Colonic mucosa (tissue), 4 donors: ENCODE measurements around the gene ANKRD29. TPM values are rescaled to one million over a fixed set of nuclear protein-coding genes. Genes with fewer than 3 reads are reported as not detected.

Experiments used
- DNase-seq: peaks from one replicate; pipeline ENCODE4 v3.0.0-alpha.2; 2020
- H3K27ac ChIP-seq: fragments of 200-600 bp; one replicate; pipeline ENCODE4 v1.8.0; 2021
- H3K27me3 ChIP-seq: fragments of 200-600 bp; one replicate; pipeline ENCODE4 v1.8.0; 2021
- H3K36me3 ChIP-seq: fragments of 200-600 bp; one replicate; pipeline ENCODE4 v1.8.0; 2021
- H3K4me1 ChIP-seq: fragments of 200-600 bp; one replicate; pipeline ENCODE4 v1.8.0; 2021; ENCODE audit warnings: mild to moderate bottlenecking
- H3K4me3 ChIP-seq: fragments of 200-600 bp; one replicate; pipeline ENCODE4 v1.8.0; 2021
- H3K9ac ChIP-seq, 2 donors: one replicate each; pipeline ENCODE4 v1.7.0; 2013; ENCODE audit warnings: control low read depth in 2 of 2, low read depth in 2 of 2, low read length in 2 of 2
- H3K9me3 ChIP-seq: fragments of 200-600 bp; one replicate; pipeline ENCODE4 v1.8.0; 2021
- intact Hi-C: fragments of 100-400 bp; cut with DNase I; formaldehyde crosslinking; loops from one replicate; pipeline ENCODE4 v1.14.1; 2022
- total RNA-seq, 2 donors: library from RNA; stranded (reverse); fragmentation: NEBNext Ultra II Directional in 1 of 2; extraction: Animal tissue kit (Norgen Biotek cat#: 25700) in 1 of 2; gene quantifications; one replicate each; pipeline ENCODE4 v1.2.1, GENCODE V29; 2021
- TF ChIP-seq, protein P1 (sequence below): fragments of 200-600 bp; IDR thresholded peaks from one replicate; pipeline ENCODE4 v1.8.0; 2022; ENCODE audit warnings: antibody characterized with exemption, mild to moderate bottlenecking
- donor health status: healthy.
- donor health status: DM: no; HTN: no; CAD: no.
- donor health status: DM: no; HTN: no; CAD: no.

ANKRD29 gene
- total RNA-seq, 2 donors from 2014 or later: 1.0 to 1.1 TPM

GRCh38 chr18:23683155-23683554 lies 20.4 kb upstream of the ANKRD29 start:
- TF ChIP-seq, protein P1, sequence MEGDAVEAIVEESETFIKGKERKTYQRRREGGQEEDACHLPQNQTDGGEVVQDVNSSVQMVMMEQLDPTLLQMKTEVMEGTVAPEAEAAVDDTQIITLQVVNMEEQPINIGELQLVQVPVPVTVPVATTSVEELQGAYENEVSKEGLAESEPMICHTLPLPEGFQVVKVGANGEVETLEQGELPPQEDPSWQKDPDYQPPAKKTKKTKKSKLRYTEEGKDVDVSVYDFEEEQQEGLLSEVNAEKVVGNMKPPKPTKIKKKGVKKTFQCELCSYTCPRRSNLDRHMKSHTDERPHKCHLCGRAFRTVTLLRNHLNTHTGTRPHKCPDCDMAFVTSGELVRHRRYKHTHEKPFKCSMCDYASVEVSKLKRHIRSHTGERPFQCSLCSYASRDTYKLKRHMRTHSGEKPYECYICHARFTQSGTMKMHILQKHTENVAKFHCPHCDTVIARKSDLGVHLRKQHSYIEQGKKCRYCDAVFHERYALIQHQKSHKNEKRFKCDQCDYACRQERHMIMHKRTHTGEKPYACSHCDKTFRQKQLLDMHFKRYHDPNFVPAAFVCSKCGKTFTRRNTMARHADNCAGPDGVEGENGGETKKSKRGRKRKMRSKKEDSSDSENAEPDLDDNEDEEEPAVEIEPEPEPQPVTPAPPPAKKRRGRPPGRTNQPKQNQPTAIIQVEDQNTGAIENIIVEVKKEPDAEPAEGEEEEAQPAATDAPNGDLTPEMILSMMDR: no peak
- H3K27me3 ChIP-seq: peaks cover 3% of the 10 kb centered on the region
- H3K4me1 ChIP-seq: no peaks in the 10 kb centered on the region
- intact Hi-C loops: no loop called here
- no peak overlapping the region for H3K9ac ChIP-seq
- no peaks in the 10 kb centered on the region for H3K36me3 ChIP-seq
- DNase-seq: no peak
- no peak overlapping the region for H3K27ac ChIP-seq
- H3K4me3 ChIP-seq: no peak overlapping the region
- H3K9me3 ChIP-seq: no peaks in the 10 kb centered on the region

DNA sequence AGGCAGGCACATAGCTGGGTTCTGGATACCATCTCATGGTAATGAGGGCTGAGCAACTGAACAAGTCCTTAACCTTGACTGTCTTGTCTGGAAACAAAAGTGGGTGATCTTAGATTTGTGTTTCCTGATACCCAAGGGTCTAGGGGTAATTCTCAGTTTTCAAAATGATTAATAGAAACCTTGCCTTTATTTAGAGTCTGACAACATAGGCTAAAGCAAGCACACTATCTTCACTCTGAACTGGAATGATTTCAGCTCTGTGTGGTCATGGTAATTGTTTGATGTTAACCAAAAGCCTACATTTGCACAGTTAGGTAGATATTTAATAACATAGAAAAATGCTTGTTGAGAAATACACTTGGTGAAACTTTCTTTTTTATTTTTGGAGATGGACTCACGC lies 19.8 kb upstream of the ANKRD29 start:
- Histone ChIP-seq H3K36me3 (no peaks in the 10 kb centered on the region), H3K9me3 (no peaks in the 10 kb centered on the region), H3K27me3 (peaks cover 3% of the 10 kb centered on the region), H3K9ac (no peak overlapping the region), H3K27ac (no peak overlapping the region), H3K4me1 (no peaks in the 10 kb centered on the region), H3K4me3 (no peak overlapping the region)
- intact Hi-C loops: no loop called here
- TF ChIP-seq, protein P1: no peak
- no peak for DNase-seq

DNA sequence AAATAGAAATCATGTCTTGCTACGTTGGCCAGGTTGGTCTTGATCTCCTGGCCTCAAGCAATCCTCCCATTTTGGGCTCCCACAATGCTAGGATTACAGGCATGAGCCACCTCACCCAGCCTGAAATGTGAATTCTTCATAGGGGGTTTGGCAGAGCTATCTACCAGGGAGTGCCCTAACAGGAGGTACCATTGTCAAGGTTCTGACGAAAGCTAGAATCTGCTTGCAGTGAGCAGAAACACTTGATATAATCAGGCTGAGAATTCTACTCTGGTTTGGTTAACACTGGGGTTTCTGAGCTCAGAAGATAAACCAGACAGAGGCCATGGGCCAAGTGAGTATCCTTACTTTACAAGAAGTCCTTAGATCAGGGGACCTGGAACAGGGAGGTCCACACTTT lies 19.3 kb upstream of the ANKRD29 start:
- TF ChIP-seq, protein P1: no peak
- Histone ChIP-seq H3K9me3 (no peaks in the 10 kb centered on the region), H3K27me3 (peaks cover 3% of the 10 kb centered on the region), H3K4me3 (no peak overlapping the region), H3K4me1 (no peaks in the 10 kb centered on the region), H3K27ac (no peak overlapping the region), H3K36me3 (no peaks in the 10 kb centered on the region), H3K9ac (no peak overlapping the region)
- DNase-seq: no peak
- intact Hi-C loops: no loop called here

DNA sequence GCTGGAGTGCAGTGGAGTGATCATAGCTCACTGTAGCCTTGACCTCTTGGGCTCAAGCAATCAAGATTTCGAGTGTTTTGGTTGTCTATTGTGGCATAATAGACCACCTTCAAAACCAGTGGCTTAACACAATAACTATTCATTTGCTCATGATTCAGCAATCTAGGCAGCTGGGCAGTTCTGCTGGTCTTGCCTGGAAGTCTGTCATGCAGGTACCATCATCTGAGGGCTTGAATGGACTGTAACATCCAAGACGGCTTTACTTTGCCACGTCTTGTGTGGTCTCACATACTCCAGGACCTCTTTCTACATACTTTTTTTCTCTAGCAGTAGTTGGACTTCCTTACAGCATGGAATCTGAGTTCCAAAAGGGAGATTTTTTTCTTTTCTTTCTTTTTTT lies 13.2 kb upstream of the ANKRD29 start:
- no peaks in the 10 kb centered on the region for H3K36me3 ChIP-seq
- no peak overlapping the region for H3K4me3 ChIP-seq
- H3K27me3 ChIP-seq: peaks cover 3% of the 10 kb centered on the region
- TF ChIP-seq, protein P1: no peak
- intact Hi-C loops: no loop called here
- no peaks in the 10 kb centered on the region for H3K9me3 ChIP-seq
- DNase-seq: no peak
- H3K4me1 ChIP-seq: no peaks in the 10 kb centered on the region
- H3K9ac ChIP-seq: no peak overlapping the region
- no peak overlapping the region for H3K27ac ChIP-seq

DNA sequence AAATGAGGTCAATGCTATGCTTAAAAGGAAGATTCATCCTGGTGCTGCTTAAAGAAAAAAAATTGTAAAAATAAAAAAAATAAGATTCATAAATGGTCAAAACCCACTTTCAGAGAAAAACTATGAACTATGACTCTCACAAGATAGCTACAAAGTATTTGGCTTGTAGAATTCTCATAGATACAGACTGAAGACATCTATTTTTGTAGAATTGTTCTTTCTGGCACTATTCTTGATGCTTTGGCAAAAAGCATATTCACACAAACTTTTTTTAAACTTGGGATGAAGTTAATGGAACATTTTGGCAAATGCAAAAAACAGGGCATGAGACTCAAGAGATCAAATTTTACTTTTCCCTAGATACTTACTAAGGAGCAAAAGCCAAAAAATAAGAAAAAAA lies 12.5 kb upstream of the ANKRD29 start:
- Histone ChIP-seq H3K36me3 (no peaks in the 10 kb centered on the region), H3K4me1 (no peaks in the 10 kb centered on the region), H3K27me3 (peaks cover 3% of the 10 kb centered on the region), H3K9ac (no peak overlapping the region), H3K9me3 (no peaks in the 10 kb centered on the region), H3K27ac (no peak overlapping the region), H3K4me3 (no peak overlapping the region)
- intact Hi-C loops: no loop called here
- TF ChIP-seq, protein P1: no peak
- DNase-seq: no peak

- intact Hi-C loops: no loop called here
- TF ChIP-seq, protein P1: no peak
- no peak overlapping the region for H3K9ac ChIP-seq
- H3K4me1 ChIP-seq: no peaks in the 10 kb centered on the region
- peaks cover 3% of the 10 kb centered on the region for H3K27me3 ChIP-seq
- no peak for DNase-seq
- no peaks in the 10 kb centered on the region for H3K9me3 ChIP-seq
- no peak overlapping the region for H3K27ac ChIP-seq
- no peak overlapping the region for H3K4me3 ChIP-seq
- no peaks in the 10 kb centered on the region for H3K36me3 ChIP-seq
Measured at GRCh38 chr18:23673725-23674124, 11.0 kb upstream of the ANKRD29 start.
